ENCODE data around the gene IPPK.

The IPPK gene

DNA sequence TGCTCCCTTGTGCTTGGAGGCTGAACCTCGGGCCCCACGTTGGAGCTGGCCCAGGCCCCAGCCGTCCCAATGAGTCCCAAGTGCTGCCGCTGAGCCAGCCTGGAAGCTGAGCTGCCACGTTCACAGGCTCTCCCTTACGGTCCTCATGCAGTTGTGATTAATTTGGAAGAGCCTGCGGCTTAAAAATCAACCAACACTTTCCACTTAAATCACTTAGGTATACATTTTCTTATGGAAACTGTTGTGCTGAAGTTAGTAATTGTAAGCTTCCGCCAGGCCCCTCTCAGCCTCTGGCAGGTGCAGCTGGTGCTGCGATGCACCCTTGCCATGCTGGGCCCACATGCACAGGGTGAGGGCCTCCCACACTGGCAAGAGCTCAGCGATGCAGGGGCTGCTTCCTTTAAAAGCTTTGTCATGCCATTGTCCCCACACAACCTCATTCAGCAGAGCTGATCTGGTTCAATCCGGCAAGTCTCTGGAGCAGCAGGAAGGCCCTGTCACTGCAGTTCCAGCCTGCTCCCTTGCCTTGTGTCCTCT is 61.0 kb downstream of the IPPK start:
- H3K4me2 ChIP-seq (ENCODE audit: insufficient read depth, low read length): no peak overlapping the region
- H3K4me3 ChIP-seq (ENCODE audit: low read depth in 1 of 2, low read length in 2 of 2): no peak overlapping the region
- H2AFZ ChIP-seq (ENCODE audit: low read depth, low read length): no peak overlapping the region
- TF ChIP-seq CTCF (IDR thresholded peaks at IDR 0.05; ENCODE audit: borderline replicate concordance, extremely low read depth, low read length, poor library complexity, severe bottlenecking): no peak
- TF ChIP-seq EZH2 (IDR thresholded peaks at IDR 0.05; ENCODE audit: borderline replicate concordance, low read depth, low read length, severe bottlenecking): no peak
- no peaks in the 10 kb centered on the region for H3K4me1 ChIP-seq (ENCODE audit: insufficient read depth, low read length)
- H3K9me3 ChIP-seq (ENCODE audit: insufficient read depth, low read length, severe bottlenecking): peaks cover 1% of the 10 kb centered on the region
- no peaks in the 10 kb centered on the region; the same call in 1 of the 2 replicates for H4K20me1 ChIP-seq (ENCODE audit: insufficient read depth, low read length)
- H3K27me3 ChIP-seq (ENCODE audit: insufficient read depth, low read length, poor library complexity): no peaks in the 10 kb centered on the region
- ATAC-seq (ENCODE audit: insufficient read depth, low read depth) (0 out of 3 replicates have a peak, but pooled peaks have one; percentile 39), DNase-seq (no peak)
- peaks cover 35% of the 10 kb centered on the region for H3K36me3 ChIP-seq (ENCODE audit: insufficient read depth, low read length)
- no peaks in the 10 kb centered on the region for H3K79me2 ChIP-seq (ENCODE audit: insufficient read depth, low read length)
- H3K27ac ChIP-seq (ENCODE audit: low read length): no peak overlapping the region
- H3K9ac ChIP-seq (ENCODE audit: low read depth, low read length): no peak overlapping the region

DNA sequence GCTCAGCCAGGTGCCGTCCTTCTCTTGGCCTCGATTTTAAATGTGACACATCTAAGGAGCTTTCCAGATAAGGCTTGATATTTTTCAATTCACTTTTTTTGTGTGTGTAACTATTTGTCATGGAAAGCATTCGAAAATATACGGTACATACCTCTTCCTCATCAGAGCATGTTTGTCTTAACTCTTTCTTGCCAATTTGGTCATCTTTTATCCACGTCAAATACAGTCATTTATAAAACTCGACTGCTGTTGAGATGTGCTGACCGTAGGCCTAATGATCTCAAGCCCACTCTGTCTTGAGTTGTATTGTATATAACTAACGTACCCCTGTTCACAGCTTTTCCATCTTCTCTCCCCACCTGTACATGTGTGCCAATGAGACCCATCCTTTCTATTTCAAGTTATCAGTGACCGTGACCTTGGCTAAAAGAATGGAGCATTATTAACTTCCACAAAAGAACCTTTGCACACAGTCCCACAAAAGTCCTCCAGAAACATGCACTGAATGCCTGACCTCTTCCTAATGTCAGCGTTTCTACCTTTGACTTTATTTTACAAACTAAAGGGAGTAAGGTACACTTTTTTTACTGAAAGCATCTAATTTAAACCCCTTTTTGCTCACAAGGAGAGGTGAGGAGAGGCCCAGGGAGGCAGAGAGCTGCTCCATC is 61.6 kb downstream of the IPPK start:
- no peak overlapping the region for H3K27ac ChIP-seq (ENCODE audit: low read length)
- no peak overlapping the region for H3K4me3 ChIP-seq (ENCODE audit: low read depth in 1 of 2, low read length in 2 of 2)
- H3K4me1 ChIP-seq (ENCODE audit: insufficient read depth, low read length): no peaks in the 10 kb centered on the region
- ATAC-seq (ENCODE audit: insufficient read depth, low read depth): no peak
- H2AFZ ChIP-seq (ENCODE audit: low read depth, low read length): no peak overlapping the region
- H3K79me2 ChIP-seq (ENCODE audit: insufficient read depth, low read length): no peaks in the 10 kb centered on the region
- H3K4me2 ChIP-seq (ENCODE audit: insufficient read depth, low read length): no peak overlapping the region
- no peak overlapping the region for H3K9ac ChIP-seq (ENCODE audit: low read depth, low read length)
- no peaks in the 10 kb centered on the region for H3K27me3 ChIP-seq (ENCODE audit: insufficient read depth, low read length, poor library complexity)
- H3K36me3 ChIP-seq (ENCODE audit: insufficient read depth, low read length): peaks cover 29% of the 10 kb centered on the region
- no peaks in the 10 kb centered on the region; the same call in 1 of the 2 replicates for H4K20me1 ChIP-seq (ENCODE audit: insufficient read depth, low read length)
- no peak for TF ChIP-seq EZH2 (IDR thresholded peaks at IDR 0.05; ENCODE audit: borderline replicate concordance, low read depth, low read length, severe bottlenecking)
- no peak for TF ChIP-seq CTCF (IDR thresholded peaks at IDR 0.05; ENCODE audit: borderline replicate concordance, extremely low read depth, low read length, poor library complexity, severe bottlenecking)
- peaks cover 7% of the 10 kb centered on the region for H3K9me3 ChIP-seq (ENCODE audit: insufficient read depth, low read length, severe bottlenecking)
- no peak for DNase-seq

GRCh38 chr9:92607773-92608172 is 62.2 kb downstream of the IPPK start:
- Histone ChIP-seq H3K27ac (ENCODE audit: low read length) (no peak overlapping the region), H3K4me3 (ENCODE audit: low read depth in 1 of 2, low read length in 2 of 2) (no peak overlapping the region), H3K79me2 (ENCODE audit: insufficient read depth, low read length) (no peaks in the 10 kb centered on the region), H3K36me3 (ENCODE audit: insufficient read depth, low read length) (peaks cover 23% of the 10 kb centered on the region), H3K27me3 (ENCODE audit: insufficient read depth, low read length, poor library complexity) (no peaks in the 10 kb centered on the region), H3K4me1 (ENCODE audit: insufficient read depth, low read length) (no peaks in the 10 kb centered on the region), H3K4me2 (ENCODE audit: insufficient read depth, low read length) (no peak overlapping the region), H3K9ac (ENCODE audit: low read depth, low read length) (no peak overlapping the region), H2AFZ (ENCODE audit: low read depth, low read length) (no peak overlapping the region), H3K9me3 (ENCODE audit: insufficient read depth, low read length, severe bottlenecking) (peaks cover 8% of the 10 kb centered on the region), H4K20me1 (ENCODE audit: insufficient read depth, low read length) (no peaks in the 10 kb centered on the region; the same call in 1 of the 2 replicates)
- no peak for ATAC-seq (ENCODE audit: insufficient read depth, low read depth)
- TF ChIP-seq EZH2 (IDR thresholded peaks at IDR 0.05; ENCODE audit: borderline replicate concordance, low read depth, low read length, severe bottlenecking) (no peak), CTCF (IDR thresholded peaks at IDR 0.05; ENCODE audit: borderline replicate concordance, extremely low read depth, low read length, poor library complexity, severe bottlenecking) (no peak)
- no peak for DNase-seq
